AG04449 (cell line): ENCODE measurements around the gene PLSCR2.

Experiments
- CTCF ChIA-PET: fragments of 350-600 bp; formaldehyde crosslinking; extraction: SDS; loops from one replicate; lab custom pipeline; 2021; ENCODE audit warnings: antibody characterized with exemption; lab: Yijun Ruan, JAX
- POLR2A ChIA-PET: fragments of 400-600, 350-600 bp; formaldehyde crosslinking; extraction: SDS; loops from one replicate; lab custom pipeline; 2020; ENCODE audit warnings: antibody characterized with exemption, inconsistent platforms; lab: Yijun Ruan, JAX
- DNase-seq: peaks from one replicate; pipeline ENCODE4 v3.0.0-alpha.2; 2010; ENCODE audit warnings: low read depth, low spot score
- H3K4me3 ChIP-seq: 2 replicates; pipeline ENCODE4 v1.5.1; 2011; ENCODE audit warnings: low read depth, mild to moderate bottlenecking, control low read depth, low read length
- TF ChIP-seq, protein P1 (sequence below): IDR thresholded peaks from one replicate; pipeline ENCODE4 v1.5.1; 2011; ENCODE audit warnings: mild to moderate bottlenecking, moderate library complexity, low read length, control low read depth, inconsistent platforms; ENCODE audit not compliant: insufficient read depth; ENCODE audit errors: missing control alignments

PLSCR2 gene

DNA sequence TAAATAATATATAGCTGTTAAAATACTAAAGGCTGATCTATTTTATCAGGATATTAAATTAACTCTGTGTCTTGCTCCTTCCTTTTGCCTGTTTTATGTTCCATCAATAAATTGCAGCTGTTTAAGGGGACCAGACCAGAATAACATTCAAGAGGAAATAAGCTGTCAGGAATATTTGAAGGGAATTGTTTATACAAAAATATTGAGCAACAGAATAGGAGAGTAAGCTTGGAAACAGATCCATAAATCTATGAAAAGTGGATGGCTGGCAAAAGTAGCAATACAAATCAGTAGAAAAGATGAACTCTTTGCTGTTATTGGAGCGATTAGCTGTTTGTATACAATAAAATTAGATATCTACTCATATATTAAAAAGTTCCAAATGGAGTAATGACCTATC is 36.2 kb upstream of the PLSCR2 start:
- no peak overlapping the region for H3K4me3 ChIP-seq
- DNase-seq, result no peak
- TF ChIP-seq, protein P1, sequence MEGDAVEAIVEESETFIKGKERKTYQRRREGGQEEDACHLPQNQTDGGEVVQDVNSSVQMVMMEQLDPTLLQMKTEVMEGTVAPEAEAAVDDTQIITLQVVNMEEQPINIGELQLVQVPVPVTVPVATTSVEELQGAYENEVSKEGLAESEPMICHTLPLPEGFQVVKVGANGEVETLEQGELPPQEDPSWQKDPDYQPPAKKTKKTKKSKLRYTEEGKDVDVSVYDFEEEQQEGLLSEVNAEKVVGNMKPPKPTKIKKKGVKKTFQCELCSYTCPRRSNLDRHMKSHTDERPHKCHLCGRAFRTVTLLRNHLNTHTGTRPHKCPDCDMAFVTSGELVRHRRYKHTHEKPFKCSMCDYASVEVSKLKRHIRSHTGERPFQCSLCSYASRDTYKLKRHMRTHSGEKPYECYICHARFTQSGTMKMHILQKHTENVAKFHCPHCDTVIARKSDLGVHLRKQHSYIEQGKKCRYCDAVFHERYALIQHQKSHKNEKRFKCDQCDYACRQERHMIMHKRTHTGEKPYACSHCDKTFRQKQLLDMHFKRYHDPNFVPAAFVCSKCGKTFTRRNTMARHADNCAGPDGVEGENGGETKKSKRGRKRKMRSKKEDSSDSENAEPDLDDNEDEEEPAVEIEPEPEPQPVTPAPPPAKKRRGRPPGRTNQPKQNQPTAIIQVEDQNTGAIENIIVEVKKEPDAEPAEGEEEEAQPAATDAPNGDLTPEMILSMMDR, result no peak
- ChIA-PET POLR2A (no interaction called here), CTCF (no interaction called here)

DNA sequence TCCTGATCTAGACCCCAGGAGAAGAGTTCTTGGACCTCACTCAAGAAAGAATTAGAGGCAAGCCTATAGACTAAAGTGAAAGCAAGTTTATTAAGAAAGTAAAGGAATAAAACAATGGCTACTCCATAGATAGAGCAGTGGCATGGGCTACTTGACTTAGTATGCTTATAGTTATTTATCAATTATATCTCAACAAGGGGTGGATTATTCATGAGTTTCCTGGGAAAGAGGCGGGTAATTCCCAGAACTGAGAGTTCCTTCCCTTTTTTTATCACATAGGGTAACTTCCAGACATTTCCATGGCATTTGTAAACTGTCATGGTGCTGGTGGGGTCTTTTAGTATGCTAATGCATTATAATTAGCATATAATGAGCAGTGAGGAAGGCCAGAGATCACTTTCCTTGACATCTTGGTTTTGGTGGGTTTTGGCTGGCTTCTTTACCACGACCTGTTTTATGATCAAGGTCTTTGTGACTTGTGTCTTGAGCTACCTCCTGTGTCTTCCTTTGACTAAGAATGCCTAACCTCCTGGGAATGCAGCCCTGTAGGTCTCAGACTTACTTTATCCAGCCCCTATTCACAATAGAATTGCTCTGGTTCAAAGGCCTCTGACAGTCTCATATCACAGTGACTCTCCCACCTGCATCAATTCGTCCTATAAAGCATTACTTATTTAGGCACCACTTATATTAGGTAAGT is 35.3 kb upstream of the PLSCR2 start:
- TF ChIP-seq, protein P1, result no peak
- H3K4me3 ChIP-seq, result no peak overlapping the region
- CTCF ChIA-PET, result interaction anchor here (1.0 kb wide), 1 partner anchor 12 kb away, joined by 4 read pairs; no protein-coding TSS in a partner anchor
- POLR2A ChIA-PET, result no interaction called here
- no peak for DNase-seq

DNA sequence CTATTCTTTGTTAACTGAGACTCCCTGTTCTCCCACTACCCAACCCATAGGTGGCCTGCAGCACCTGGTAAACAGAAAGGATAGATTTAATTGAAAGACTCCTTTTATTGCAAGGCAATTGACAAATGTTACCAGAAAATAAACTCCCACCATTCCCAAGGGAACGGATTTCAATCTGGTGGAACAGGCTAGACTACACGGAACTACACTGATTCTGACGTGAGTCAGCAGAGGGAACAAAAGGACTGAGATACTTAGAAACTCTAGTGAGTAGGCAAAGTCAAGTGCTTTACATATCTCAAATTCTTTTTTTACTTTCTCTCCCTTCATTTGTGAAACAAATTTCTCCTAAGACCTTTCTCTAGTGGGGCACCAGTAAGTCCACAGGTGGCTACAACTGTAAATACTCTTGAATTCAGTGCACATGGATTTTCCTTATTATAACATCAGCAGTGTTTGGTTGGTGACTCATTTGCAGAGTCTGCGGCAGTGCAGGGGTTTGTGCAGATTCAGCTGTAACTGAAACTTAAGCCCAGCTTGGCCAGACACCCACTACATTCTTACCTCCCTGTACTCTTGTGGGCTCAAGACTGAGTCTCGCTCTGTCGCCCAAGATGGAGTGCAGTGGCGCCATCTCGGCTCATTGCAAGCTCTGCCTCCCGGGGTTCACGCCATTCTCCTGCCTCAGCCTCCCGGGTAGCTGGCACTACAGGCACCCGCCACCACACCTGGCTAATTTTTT is 34.3 kb upstream of the PLSCR2 start:
- no peak overlapping the region for H3K4me3 ChIP-seq
- peak; percentile 74 for DNase-seq
- ChIA-PET CTCF (interaction anchor here (1.0 kb wide), 1 partner anchor 11 kb away, joined by 4 read pairs; no protein-coding TSS in a partner anchor), POLR2A (no interaction called here)
- TF ChIP-seq, protein P1, result no peak

DNA sequence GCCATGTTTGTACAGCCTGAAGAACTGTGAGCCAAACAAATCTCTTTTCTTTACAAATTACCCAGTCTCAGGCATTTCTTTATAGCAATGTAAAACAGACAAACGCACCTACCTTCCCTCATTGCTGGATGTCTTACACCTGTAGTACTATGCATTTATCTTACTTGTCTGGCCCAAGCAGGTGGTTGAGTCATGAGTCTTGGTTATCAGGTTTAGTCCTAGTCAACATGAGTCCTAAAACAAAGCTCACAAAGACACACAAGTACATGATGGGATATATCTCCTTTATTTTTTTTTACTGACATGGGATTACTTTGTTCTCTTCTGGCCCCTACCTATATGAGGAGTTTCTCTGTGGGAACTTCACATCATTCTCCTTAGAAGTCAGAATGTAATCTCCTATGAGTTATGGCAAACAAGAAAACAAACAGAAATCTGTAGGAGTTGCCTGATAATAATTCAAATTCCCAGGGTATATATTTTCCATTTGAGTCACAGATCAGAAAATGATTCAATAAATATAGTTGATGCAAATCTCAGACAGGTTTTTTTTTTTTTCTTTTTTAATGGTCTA is 33.6 kb upstream of the PLSCR2 start:
- ChIA-PET CTCF (no interaction called here), POLR2A (no interaction called here)
- TF ChIP-seq, protein P1, result no peak
- H3K4me3 ChIP-seq, result no peak overlapping the region
- DNase-seq, result no peak

DNA sequence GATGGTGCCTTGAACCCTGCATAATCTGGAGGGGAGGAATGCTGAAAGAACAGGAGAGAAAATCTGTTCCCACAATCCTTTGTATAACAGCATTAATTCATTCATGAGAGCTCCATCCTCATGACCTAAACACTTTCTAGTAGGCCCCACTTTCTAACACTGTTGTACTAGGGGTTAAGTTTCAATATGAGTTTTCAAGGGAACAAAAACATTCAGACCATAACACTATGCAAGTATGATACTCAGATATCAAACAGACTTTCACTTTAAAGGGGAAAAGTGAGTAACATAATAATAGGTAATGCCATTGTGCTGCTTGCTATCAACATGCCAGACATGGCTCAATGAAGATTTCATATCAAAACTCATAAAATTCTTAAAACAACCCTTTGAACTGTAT is 32.4 kb upstream of the PLSCR2 start:
- POLR2A ChIA-PET, result no interaction called here
- TF ChIP-seq, protein P1, result no peak
- no peak overlapping the region for H3K4me3 ChIP-seq
- DNase-seq, result no peak
- CTCF ChIA-PET, result no interaction called here

DNA sequence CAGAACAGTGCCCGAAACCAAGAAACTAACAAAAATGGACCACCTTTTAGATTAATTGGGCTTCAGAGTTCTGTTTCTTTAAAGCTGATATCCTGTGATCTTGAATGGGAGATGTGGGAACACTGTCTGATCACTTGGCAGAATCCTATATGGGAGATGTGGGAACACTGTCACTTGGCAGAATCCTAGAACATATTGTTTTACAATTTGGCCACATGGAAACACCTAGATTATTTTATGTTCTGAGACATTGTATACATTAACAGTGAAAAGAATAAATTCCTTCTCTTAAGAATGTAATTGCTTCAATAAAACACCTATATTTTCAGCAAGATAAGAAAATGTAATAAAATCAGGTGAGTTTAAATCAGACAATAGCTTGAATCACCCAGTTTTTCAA is 30.3 kb upstream of the PLSCR2 start:
- no peak overlapping the region for H3K4me3 ChIP-seq
- ChIA-PET CTCF (no interaction called here), POLR2A (no interaction called here)
- no peak for DNase-seq
- TF ChIP-seq, protein P1, result no peak
